PC-3 (cell line): ENCODE measurements around the gene BAHD1.

Experiments used
- CTCF ChIP-seq: fragments of 300-600 bp; sonication (generic); conservative IDR thresholded peaks from 2 replicates; pipeline ENCODE4 v1.5.1; 2017; ENCODE audit warnings: antibody characterized with exemption, low read depth, mild to moderate bottlenecking, low read length
- EZH2 ChIP-seq: fragments of 300-600 bp; sonication (generic); IDR thresholded peaks from one replicate; pipeline ENCODE4 v1.6.1; 2017; ENCODE audit warnings: antibody characterized with exemption, mild to moderate bottlenecking, low read length; ENCODE audit not compliant: unreplicated experiment

- TF ChIP-seq CTCF (no peak), EZH2 (no peak)
Measured at GRCh38 chr15:40489274-40490175, 48.8 kb downstream of the BAHD1 start.
